Measurements from ENCODE around the gene TASOR2. TPM values are rescaled to one million over a fixed set of nuclear protein-coding genes. Genes with fewer than 3 reads are reported as not detected.

The TASOR2 gene
- total RNA-seq, 1 donor from 2014 or later, result 20.2 TPM

DNA sequence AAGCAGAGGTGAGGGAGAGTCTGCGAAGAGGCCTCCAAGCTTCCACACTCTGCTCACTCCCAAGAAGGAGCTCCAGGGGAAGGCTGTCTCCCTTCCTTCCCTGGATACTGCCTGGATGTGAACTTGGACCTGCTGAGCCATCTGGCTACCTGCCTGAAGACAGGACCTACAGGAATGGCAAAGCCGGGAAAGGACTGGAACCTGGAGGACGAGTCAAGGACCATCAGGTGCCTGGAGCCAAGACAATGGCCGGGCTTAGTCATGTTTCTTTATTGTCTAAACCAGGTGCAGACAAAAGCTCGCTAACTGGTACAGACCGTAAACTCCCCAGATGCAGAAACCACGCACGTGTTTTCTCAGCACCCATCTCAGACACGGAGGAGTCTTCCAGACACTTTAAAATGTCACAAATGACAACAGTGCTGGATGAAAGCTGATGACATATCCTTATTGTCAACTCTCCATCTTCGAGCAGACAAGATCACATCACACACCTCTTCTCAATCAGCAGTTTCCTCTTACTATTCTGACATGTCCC, 30.4 kb upstream of the TASOR2 start:
- no peak for ATAC-seq
- no peak for DNase-seq (ENCODE audit: low spot score)

DNA sequence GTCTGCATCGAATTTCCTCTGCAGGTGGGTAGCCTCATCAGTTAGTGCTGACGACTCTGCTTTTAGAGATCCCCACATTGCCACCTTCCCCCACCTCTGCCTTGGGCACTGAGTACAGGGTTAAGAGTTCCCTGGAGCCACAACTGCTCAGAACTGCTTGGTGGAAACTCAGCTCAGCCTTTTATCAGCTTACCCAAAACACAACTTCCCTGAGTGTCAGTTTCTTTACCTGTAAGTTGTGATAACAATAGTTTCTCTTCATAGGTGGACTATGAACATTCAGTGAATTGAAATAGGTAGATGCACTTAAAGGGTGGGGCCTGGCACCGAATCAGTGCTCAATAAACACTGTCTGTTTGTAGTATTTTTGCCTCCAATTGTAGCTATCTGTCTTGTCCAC, 29.5 kb upstream of the TASOR2 start:
- peak; percentile 15 for ATAC-seq

DNA sequence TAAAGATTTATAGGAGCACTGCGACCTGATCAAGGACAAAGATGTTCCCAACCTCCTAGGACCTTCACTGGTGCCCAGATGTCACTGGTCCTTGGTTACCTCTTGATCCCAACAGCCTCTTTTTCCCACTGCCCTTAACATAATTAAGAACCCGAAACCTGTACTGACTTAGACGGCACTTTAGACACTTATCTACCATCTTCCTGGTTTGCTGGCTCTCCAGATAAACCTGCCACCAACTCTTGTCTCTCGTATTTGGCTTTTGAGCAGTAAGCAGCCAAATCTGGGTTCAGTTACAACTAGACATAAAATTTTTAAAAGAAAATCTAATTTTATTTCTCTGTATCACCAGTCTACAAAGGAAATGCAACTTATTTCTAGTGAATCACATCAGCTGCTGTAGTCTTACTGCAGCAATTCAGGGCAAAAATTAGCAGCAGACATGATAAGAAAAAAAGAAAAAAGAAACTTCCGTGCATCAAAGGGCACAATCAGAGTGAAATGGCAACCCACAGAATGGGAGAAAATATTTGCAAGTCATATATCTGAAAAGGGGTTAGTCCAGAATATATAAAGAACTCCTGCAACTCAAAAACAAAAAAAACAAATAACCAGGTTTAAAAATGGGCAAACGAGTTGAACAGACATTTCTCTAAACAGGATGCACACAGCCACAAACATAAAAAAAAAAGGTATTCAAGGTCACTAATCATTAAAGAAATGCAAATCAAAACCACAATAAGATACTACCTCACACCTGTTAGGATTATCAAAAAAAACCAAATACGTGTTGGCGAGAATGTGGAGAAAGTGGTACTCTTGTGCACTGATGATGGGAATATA, 27.7 kb upstream of the TASOR2 start:
- DNase-seq (ENCODE audit: low spot score) (no peak), ATAC-seq (no peak)

More for the DNA sequence above, 29.5 kb upstream of the TASOR2 start:
- DNase-seq (ENCODE audit: low spot score), result peak; percentile 69

DNA sequence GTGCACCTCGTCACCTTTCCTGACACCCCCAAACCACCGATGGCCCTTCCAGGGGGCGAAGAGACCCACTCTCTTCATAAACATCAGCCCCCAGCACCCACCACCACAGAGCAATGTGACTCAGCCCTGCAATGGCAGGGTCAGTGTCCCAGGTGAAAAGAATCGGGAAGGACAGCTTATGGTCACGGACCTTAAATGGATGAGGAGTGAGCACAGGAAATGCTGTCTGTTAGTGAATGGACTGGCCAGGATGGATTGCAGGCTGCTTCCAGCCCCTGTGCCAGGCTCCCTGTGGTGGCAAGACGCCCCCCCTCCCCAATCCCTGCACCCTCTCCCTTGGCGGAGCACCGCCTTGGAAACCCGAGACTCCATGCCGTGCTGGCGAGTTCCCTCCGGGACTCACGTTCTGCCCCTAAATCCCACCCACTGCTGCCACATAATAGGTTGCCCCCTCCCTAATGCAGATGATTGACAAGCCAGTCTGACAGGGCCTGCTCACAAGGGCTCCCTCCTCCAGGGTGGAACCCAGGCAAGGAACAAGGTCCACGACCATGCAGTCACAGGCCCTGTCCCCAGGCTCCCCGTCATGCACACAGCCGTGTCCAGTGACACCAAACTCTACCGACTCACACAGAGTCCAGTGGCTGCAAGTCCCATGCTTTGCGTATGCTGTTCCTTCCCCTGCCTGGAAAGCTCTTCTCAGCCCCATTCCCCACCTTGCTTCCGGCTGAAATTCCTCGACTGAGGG, 25.6 kb upstream of the TASOR2 start:
- DNase-seq (ENCODE audit: low spot score) (no peak), ATAC-seq (peak; percentile 41)

DNA sequence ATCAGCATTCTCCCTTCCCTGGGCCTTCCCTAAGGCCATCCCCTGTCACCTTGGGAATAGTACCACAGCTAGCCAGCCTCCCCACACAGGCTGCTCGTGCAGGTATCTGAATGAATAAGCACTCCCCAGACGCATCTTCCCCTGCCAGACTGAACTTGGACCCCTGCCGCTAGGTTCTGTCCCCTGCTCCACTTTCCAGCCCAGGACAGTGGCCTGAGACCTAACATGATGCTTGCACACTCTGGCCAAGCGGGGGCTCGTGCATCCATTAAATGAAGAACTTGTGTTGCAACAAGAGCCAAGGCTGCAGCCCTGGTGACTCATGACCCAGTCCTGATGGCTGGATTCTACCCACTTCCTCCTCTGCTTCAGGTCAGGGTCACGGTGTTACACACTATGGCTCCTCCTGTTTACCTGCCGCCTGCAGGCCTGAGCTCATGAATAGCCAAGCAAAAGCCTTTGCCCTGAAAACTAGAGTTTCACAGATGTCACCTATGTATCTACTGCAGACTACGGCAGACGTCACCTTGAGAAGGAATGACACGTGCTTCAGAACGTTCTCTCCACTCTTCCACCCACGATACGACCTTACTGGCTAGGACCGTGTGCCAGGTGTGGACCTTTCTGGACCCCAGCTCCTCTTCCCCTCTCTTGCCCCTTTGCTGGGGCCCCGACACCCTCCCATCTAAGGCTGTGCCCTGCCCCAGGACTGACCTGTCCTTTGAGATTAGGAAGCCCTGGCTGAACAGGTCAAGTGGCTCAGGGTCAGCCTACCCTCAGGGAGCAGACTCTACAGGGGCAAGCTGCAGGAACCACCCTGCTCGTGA, 24.7 kb upstream of the TASOR2 start:
- ATAC-seq (peak; percentile 79), DNase-seq (ENCODE audit: low spot score) (peak; percentile 80)

DNA sequence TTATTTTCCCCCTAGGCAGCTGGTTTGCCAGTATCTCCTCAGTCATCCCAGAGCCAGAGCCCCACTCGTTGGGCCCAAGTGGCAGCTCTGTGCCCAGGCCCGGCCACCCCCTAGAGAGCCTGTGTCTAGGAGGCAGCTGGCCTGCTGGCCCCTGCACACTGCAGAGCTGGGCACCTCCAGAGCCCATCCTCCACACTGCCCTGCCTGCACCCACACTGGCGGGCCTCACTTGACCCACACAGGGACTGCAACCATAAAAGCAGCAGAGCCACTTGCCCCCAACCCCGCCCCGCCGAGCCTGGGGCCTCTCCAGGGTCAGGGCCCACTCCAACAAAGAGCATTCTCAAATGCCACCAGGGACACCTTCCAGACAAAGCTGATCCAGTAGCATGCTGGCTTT, 23.6 kb upstream of the TASOR2 start:
- ATAC-seq, result no peak
- DNase-seq (ENCODE audit: low spot score), result no peak

DNA sequence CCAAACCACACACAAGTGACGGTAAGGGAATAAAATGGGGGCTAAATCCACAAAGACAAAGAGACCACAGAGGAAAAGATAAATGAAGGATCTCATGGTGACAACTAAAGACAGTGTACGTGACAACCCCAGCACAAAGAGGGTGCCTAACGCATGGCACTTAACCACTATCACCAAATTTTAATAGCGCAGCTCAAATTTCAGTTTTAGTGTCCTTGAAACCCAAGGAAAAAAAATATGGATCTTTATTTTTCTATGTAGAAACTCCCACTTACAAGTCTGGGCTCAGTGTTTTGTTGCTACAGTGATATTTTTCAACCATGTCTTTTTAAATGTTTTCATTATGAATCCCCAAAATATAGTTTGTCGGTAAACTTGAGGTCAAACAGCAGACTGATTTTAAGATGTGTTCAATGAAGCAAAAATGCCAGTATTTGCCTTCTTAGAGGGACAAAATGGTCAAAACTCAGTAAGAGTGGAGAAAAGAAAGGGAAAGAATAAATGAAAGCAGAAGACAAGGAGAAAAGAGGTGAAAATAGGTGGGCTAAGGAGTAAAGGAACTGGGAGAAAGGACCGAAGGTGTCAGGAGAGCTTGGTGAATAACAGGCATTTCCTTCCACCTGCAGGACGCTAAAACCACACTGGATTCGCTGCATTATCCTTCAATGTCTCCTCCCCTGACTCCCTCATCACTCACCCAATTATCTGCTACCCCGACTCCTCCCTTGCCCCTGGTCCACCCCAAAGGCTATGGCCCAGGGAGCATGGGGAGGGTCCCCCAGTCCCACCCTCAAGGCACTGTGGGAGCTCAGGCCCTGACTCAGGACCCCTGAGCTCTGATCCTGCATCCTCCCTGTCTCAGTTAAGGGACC, 21.7 kb upstream of the TASOR2 start:
- ATAC-seq (no peak), DNase-seq (ENCODE audit: low spot score) (no peak)

DNA sequence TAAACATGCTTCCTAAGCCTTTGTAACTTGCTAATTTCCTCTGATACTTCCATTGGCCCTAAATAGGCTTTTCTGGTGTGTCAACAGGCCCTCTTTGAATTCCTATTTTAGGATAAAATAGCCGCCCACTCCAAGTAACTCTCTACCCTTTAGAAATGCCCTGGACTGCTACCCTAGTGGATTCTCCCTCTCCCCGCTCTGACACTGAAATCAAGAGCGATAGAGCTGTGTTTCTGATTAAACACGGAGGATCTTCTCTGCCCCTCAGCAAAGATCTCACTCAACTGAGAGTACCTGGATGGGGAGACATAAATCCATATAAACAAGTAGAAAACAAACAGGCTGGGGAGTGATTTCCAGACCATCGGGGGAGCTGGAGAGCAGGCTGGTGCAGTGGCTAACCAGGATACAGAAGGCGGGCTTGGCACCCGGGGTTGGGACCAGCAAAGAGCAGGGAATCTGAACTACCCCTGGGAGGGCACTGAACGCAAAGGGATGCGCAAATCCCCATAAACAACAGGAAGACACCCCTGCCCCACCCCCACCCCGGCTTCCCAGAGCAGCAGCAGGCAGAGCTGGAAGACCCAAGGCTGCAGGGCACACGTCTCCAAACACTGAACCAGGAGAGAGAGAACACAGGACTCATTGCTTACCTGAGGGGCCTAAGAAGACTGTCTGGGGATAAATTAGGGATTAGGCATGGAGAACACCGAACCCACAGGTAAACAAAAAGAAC, 20.8 kb upstream of the TASOR2 start:
- DNase-seq (ENCODE audit: low spot score) (no peak), ATAC-seq (no peak)

DNA sequence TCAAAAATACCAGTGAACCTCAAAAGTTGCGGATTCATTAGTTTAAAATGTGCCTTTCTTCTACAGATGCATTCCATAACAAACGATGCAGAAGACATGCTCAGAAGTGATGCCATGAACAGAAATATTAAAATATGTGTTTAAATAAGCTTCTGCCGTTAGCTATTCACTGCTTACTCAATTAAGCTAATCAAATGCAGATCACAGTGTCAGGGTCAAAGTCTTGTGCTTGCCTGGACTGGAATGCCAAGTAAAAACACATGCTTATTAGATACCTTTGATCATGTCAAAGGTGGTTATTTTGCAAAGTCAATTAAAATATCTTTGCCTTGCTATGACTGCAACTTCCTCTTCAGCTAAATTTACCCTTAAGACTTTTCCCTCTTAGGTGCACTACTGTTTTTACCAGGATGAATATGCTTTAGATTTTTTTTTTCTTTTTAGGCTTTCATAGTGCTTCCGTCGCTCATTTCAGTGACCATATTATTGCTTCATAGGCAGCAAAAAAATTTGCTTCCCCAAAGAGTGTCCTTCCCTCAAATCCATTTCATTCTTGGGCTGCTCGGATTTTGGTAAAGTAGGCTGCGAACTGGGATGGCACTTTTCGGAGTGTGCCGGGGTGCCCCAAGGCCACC, 19.1 kb upstream of the TASOR2 start:
- ATAC-seq (peak; percentile 49), DNase-seq (ENCODE audit: low spot score) (no peak)

DNA sequence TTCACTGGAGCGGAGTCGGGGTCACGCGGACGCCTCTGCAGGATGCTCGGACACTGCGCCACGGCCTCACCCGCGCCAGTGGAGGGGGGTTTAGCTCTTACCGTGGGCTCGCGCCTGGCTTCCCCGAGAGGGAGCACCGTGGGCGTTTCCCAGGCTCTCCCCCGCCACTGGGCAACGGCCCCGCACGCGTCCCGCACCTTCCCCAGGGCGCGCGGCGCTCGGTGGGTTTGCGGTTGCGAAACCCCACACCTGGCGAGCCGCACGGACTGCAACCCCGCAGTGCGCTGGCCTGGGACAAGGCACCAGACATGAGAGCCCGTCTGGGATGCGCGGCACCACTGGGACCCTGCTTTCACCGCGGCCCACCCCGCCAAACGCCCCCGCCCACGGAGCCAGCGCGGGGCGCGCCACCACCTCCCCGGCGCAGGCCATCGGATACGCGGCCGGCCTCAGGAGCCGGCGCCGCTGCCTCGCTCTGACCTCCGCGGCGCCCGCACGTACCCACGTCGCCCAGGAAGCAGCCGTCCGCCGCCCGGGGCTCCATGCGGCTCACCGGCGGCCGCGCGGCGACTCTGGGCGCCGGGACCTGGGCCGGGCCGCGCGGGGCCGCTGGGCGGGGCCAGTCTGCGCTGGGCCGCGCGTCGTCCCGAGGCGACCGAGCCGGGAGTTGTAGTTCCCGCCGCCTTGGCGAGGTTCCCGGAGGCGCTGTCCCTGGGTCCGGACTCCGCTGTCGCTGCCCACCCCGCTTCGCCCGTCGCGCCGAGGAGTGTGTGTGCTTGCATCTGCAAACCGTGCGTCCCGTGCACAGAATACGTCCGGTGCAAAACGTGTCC, 18.4 kb upstream of the TASOR2 start, which contains the start of gene ASB13:
ASB13 (minus strand) TSS at position 588 of the 833 bp plus-strand sequence; CDS start at position 544, 44 bp downstream.
- DNase-seq (ENCODE audit: low spot score) (peak; percentile 91), ATAC-seq (peak; percentile 90)

DNA sequence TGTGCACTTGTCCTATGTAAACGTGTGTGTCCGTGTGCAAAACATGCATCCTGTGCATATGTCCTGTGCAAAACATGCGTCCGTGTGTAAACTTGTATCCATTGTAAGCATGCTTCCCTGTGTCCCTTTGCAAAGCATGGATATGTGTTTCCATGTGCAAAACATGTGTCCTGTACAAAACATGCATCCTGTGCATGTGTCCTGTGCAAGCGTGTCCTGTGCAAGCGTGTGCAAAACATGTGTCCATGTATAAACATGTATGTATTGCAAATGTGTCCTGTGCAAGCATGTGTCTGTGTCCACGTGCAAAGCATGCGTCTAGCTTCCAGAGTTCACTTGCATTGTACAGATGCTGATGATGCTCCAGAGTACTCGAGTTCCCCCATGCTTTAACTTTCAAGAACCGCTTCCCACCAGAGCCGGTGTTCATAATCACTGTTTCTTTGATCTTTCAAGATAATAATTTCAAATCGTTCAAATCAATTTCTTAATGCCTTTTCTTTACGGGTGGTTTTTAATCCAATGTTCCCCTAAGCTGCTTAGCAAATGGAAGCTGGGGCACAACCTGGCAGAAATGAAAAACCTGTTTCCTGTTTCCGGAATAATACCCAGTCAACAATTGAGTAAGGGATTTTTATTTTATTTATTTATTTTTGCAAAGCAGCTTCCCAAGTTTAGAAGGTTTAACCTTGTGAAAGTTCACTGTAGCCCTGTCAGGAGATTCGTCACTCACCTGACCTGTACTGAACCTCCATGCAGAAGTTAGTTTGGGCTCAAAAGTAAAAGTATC, 17.6 kb upstream of the TASOR2 start:
- no peak for DNase-seq (ENCODE audit: low spot score)
- ATAC-seq, result no peak

DNA sequence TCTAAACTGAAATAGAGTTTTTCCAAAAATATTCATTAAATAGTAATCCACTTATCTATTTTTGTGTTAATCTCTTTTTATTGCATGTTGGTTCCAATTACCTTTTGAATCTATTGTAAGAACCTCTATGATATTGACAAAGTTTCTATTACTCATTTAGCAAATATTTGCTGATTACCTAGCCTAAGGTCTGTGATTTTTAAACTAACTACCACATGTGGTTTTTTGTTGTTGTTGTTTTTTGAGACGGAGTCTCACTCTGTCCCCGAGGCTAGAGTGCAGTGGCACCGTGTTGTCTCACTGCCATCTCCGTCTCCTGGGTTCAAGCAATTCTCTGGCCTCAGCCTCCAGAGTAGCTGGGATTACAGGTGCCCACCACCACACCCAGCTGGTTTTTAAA, 16.2 kb upstream of the TASOR2 start:
- ATAC-seq (no peak), DNase-seq (ENCODE audit: low spot score) (no peak)

DNA sequence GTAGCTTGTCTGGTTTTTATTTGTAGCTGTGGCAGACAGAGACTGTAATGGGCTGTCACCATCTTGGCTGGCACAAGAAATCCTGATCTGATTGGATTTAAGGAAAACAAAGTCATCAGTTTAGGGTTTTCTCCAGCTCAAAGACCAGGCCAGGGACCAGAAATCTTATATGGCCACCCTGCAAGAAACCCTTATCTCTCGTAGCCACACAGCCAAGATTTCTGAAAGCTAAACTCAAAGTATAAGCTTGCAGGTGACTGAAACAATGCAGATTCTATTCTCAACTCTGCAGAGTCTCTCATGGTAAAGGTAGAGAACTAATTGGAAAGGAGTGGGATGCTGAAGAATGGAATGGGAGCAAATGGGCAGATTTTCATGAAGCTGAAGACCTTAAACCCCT, 15.0 kb upstream of the TASOR2 start:
- no peak for DNase-seq (ENCODE audit: low spot score)

DNA sequence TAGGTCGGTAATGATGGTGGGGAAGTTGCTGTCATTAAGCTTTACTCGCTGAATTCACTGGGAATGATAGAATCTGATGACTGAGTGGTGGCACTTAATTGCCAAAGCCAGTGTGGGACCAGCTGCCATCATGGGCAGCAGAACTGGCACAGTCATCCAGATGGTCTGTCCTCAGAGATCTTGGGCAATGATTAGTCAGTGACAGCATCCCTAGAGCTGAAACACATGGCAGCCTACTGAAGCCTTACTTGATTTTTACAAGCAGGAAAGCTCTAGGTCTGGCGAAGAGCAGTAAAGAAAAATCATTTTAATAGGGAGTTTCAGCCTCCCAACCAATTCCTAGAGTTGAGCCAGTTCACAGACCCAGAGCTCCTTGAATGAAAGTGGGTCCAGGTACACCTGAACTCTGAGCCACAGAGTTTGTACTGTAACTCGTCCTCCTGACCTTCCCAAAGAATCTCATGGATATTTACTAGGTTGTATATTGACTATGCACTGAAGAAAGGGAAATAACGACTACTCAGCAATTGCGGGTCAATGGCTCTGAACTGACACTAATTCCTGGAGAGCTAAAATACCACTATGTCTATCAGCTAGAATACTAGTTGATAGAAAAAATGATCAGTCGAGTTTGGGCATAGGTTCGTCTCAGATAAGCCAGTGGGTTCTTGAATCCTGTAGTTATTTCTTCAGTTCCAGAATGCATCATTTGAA, 13.8 kb upstream of the TASOR2 start:
- ATAC-seq, result no peak
- no peak for DNase-seq (ENCODE audit: low spot score)

More for the DNA sequence above, 15.0 kb upstream of the TASOR2 start:
- no peak for ATAC-seq

DNA sequence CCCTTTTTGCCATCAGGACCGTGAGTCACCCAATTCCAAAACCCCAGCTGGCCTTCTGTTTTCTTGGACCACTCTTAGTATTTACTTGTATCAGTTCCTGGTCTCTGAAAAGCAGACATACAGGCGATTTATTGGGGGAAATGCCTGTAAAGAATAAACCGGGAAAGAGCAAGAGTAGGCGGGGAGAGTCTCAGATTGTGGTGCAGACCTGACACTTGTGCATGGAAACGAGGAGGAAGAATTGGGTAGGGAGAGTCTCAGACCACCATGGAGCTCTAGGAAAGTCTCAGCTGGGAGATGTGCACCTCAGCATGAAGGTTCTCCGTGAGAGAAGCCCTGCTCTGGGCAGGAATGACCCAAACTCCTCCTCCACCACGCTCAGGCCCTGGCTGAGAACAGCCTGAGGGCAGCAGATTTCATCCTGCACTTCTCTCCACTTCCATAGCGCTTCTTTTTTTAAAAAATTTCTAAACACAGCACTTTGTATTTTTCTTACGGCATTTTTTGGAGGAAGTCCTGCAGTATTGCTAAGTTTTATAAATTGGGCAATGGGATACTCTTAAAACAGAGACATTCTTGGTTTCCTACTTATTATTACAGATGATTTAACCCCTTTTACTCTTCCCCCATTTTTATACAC, 6.1 kb upstream of the TASOR2 start:
- ATAC-seq (no peak), DNase-seq (ENCODE audit: low spot score) (no peak)

DNA sequence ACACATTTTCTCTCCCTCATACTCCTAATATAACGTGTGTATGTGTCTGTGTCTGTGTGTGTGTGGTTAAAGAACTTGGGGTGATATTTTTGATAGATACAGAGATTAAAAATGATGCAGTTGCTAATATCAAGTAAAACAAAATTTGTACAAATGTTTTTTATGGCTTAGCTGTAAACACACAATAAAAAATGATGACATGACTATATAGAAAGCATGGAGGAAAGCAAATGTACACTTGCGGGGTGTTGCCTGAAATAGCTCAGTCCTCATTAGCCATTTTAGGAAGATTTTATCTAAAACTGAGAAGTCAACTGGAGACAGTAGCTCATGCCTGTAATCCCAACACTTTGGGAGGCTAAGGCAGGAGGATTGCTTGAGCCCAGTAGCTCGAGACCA, 5.6 kb upstream of the TASOR2 start:
- ATAC-seq, result no peak
- no peak for DNase-seq (ENCODE audit: low spot score)
